ENCODE measurements around the gene JSRP1.
"Not testable (repeated sequence)": the region's sequence is repeated elsewhere in the genome, so short reads cannot be mapped to it uniquely, and the experiment has no call there.

JSRP1 gene

GRCh38 chr19:2282062-2282861, 26.0 kb upstream of the JSRP1 start, which contains the start of gene PEAK3:
TSS of gene PEAK3 (minus strand) at chr19:2282175. CDS start at chr19:2280931, 1,244 bp downstream.
- DNase-seq (ENCODE audit: low spot score), result no peak

- DNase-seq (ENCODE audit: low spot score), result not testable (repeated sequence)
Observed at GRCh38 chr19:2281265-2282061, 25.2 kb upstream of the JSRP1 start.

GRCh38 chr19:2280633-2281264, 24.5 kb upstream of the JSRP1 start:
- DNase-seq (ENCODE audit: low spot score), result no peak

GRCh38 chr19:2278459-2279158, 22.4 kb upstream of the JSRP1 start:
- no peak for DNase-seq (ENCODE audit: low spot score)

GRCh38 chr19:2277138-2277537, 20.9 kb upstream of the JSRP1 start:
- DNase-seq (ENCODE audit: low spot score), result no peak

- no peak for DNase-seq (ENCODE audit: low spot score)
Observed at GRCh38 chr19:2276429-2276986, 20.3 kb upstream of the JSRP1 start.

- DNase-seq (ENCODE audit: low spot score), result no peak
Observed at GRCh38 chr19:2275588-2276428, 19.6 kb upstream of the JSRP1 start.

- peak; percentile 83 for DNase-seq (ENCODE audit: low spot score)
Observed at GRCh38 chr19:2274931-2275535, 18.8 kb upstream of the JSRP1 start.

- no peak for DNase-seq (ENCODE audit: low spot score)
Observed at GRCh38 chr19:2274185-2274711, 18.0 kb upstream of the JSRP1 start.

GRCh38 chr19:2273356-2274184, 17.4 kb upstream of the JSRP1 start:
- DNase-seq (ENCODE audit: low spot score), result peak; percentile 81

GRCh38 chr19:2271234-2272103, 15.3 kb upstream of the JSRP1 start:
- peak; percentile 52 for DNase-seq (ENCODE audit: low spot score)

GRCh38 chr19:2270423-2271233, 14.4 kb upstream of the JSRP1 start:
- DNase-seq (ENCODE audit: low spot score), result peak; percentile 40

- DNase-seq (ENCODE audit: low spot score), result no peak
Observed at GRCh38 chr19:2270157-2270422, 13.9 kb upstream of the JSRP1 start.

GRCh38 chr19:2269244-2270156, 13.3 kb upstream of the JSRP1 start:
- DNase-seq (ENCODE audit: low spot score), result peak; percentile 96

- no peak for DNase-seq (ENCODE audit: low spot score)
Observed at GRCh38 chr19:2268861-2269243, 12.6 kb upstream of the JSRP1 start.

- no peak for DNase-seq (ENCODE audit: low spot score)
Observed at GRCh38 chr19:2268480-2268830, 12.2 kb upstream of the JSRP1 start.
